ENCODE results near the gene TLE2.
"Not testable (repeated sequence)": the region's sequence is repeated elsewhere in the genome, so short reads cannot be mapped to it uniquely, and the experiment has no call there.

DNA sequence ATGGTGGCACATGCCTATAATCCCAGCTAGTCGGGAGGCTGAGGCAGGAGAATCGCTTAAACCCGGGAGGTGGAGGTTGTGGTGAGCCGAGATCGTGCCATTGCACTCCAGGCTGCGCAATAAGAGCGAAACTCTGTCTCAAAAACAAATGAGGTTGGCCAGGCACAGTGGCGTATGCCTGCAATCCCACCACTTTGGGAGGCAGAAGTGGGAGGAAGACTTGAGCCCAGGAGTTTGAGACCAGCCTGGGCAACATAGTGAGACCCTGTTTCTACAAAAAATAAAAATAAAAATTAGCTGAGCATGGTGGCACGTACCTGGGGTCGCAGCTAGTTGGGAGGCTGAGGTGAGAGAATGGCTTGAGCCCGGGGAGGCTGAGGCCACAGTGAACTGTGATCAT, 36.7 kb downstream of the TLE2 start:
- TF ChIP-seq, protein P1, sequence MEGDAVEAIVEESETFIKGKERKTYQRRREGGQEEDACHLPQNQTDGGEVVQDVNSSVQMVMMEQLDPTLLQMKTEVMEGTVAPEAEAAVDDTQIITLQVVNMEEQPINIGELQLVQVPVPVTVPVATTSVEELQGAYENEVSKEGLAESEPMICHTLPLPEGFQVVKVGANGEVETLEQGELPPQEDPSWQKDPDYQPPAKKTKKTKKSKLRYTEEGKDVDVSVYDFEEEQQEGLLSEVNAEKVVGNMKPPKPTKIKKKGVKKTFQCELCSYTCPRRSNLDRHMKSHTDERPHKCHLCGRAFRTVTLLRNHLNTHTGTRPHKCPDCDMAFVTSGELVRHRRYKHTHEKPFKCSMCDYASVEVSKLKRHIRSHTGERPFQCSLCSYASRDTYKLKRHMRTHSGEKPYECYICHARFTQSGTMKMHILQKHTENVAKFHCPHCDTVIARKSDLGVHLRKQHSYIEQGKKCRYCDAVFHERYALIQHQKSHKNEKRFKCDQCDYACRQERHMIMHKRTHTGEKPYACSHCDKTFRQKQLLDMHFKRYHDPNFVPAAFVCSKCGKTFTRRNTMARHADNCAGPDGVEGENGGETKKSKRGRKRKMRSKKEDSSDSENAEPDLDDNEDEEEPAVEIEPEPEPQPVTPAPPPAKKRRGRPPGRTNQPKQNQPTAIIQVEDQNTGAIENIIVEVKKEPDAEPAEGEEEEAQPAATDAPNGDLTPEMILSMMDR (IDR thresholded peaks at IDR 0.05) = not testable (repeated sequence)
- not testable (repeated sequence) for TF ChIP-seq EZH2 (IDR thresholded peaks at IDR 0.05)

Measured in neural progenitor cell (in vitro differentiated cells).